ENCODE data around the gene TRIM59.

TRIM59 gene, protein sequence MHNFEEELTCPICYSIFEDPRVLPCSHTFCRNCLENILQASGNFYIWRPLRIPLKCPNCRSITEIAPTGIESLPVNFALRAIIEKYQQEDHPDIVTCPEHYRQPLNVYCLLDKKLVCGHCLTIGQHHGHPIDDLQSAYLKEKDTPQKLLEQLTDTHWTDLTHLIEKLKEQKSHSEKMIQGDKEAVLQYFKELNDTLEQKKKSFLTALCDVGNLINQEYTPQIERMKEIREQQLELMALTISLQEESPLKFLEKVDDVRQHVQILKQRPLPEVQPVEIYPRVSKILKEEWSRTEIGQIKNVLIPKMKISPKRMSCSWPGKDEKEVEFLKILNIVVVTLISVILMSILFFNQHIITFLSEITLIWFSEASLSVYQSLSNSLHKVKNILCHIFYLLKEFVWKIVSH

DNA sequence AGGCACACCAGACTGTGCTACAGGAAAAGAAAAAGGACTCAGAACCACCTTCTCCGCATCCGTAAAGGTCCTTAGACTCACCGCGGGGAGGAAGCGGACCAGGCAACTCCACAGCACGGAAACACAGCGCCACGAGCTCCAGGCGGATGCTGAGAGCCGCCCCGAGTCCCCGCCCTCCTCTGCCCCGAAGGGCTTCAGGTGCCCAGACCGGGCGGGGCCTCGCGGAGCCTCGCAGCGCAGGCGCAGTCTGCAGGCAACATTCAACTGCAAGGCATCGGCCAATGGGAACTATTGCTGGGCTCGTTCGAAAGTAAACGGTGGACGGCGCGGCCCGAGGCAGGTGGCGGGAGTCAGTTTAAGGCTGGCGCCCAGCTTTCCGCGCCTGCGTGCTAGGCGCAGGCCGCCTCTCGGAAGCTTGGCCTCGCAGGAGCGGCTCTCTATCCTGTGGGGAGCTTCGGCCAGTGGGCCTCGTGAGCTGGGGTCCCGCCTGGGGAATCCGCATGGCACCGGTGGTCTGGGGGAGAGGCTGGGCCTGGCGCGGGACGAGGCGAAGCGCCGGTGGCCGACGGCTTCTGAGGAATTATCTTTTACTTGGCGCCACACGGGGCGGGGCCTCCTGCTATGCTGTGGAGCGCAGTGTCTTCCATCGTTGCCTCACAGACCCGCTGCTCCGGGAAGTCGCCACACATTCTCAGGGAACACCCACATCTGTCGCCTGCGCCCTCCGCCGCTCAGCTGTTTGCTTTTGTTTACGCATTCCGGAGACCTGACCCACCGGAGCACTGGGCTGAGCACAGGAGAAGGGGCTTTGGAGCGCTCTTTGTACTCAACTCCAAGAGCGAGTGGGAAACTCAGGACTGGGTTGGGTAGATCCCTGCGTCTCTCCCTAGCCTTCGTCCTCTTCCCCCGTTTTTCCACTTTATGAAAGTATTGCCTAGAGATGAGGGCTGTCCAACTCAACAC, at the start of gene TRIM59:
TRIM59 (minus strand) TSS at position 151 of the 963 bp plus-strand sequence. CDS start 10,603 bp downstream, outside the sequence.
- Histone ChIP-seq H3K4me3 (peak within 1 kb of the TSS; percentile 77), H3K27ac (peak within 1 kb of the TSS in 1 of 2 donors; percentile 79)
- peak; percentile 89 for DNase-seq (ENCODE audit: low spot score)
- TF ChIP-seq, protein P1, sequence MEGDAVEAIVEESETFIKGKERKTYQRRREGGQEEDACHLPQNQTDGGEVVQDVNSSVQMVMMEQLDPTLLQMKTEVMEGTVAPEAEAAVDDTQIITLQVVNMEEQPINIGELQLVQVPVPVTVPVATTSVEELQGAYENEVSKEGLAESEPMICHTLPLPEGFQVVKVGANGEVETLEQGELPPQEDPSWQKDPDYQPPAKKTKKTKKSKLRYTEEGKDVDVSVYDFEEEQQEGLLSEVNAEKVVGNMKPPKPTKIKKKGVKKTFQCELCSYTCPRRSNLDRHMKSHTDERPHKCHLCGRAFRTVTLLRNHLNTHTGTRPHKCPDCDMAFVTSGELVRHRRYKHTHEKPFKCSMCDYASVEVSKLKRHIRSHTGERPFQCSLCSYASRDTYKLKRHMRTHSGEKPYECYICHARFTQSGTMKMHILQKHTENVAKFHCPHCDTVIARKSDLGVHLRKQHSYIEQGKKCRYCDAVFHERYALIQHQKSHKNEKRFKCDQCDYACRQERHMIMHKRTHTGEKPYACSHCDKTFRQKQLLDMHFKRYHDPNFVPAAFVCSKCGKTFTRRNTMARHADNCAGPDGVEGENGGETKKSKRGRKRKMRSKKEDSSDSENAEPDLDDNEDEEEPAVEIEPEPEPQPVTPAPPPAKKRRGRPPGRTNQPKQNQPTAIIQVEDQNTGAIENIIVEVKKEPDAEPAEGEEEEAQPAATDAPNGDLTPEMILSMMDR (IDR thresholded peaks at IDR 0.05): no peak

DNA sequence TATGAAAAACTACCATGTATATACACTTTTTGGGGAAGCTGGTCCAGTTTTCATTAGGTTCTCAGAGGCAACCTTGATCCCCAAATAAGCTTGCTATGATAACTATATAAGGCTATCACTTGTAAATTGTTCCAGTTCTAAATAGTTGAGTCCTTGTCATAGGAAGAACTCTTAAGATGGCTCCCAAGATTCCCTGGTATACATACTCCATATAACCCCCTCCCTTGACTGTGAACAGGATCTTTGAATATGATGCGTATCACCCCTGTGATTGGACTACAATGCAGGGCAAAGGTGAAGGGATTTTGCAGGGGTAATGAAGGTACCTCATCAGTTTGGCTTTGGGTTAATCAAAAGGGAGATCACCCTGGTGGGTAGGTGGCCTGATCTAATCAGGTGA, 48.6 kb upstream of the TRIM59 start:
- Histone ChIP-seq H3K4me3 (no peak overlapping the region), H3K27ac (no peak overlapping the region)
- no peak for DNase-seq (ENCODE audit: low spot score)
- TF ChIP-seq, protein P1 (IDR thresholded peaks at IDR 0.05): no peak

DNA sequence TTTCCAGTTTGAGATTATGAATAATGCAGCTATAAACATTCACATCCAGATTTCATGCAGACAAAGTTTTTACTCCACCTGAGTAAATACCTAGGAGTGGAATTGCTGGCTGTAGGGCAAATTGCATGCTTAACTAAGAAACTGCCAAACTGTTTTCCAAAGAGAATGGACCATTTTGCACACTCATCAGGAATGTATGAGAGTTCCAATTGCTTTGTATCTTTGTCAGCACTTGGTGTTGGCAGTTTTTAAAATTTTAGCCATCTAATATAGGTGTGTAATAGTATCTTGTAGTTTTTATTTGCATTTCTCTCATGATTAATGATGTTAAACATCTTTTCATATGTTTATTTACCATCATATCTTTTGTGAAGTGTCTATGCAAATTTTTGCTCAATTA, 40.6 kb upstream of the TRIM59 start:
- TF ChIP-seq, protein P1 (IDR thresholded peaks at IDR 0.05): no peak
- Histone ChIP-seq H3K4me3 (no peak overlapping the region), H3K27ac (no peak overlapping the region)
- no peak for DNase-seq (ENCODE audit: low spot score)

DNA sequence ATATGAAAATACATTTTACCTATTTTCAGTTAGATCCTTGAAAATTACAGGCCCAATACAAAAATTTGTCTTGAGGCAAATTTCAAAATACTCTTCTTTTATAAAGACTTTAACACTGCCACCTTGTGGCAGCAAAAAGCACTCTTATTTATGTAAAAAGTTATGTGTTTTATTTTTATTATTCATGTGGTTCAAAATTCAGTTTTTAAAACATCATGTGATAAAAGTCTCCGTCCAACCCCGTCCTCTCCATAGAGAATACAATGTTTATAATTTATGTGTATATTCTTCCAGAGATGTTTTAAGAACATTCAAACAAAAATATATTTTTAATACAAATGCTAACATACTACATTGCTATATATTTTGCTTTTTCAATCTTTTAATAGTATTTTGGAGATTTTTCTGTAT, 36.9 kb upstream of the TRIM59 start:
- no peak for DNase-seq (ENCODE audit: low spot score)
- no peak overlapping the region for H3K4me3 ChIP-seq
- TF ChIP-seq, protein P1 (IDR thresholded peaks at IDR 0.05): peak; percentile 44

DNA sequence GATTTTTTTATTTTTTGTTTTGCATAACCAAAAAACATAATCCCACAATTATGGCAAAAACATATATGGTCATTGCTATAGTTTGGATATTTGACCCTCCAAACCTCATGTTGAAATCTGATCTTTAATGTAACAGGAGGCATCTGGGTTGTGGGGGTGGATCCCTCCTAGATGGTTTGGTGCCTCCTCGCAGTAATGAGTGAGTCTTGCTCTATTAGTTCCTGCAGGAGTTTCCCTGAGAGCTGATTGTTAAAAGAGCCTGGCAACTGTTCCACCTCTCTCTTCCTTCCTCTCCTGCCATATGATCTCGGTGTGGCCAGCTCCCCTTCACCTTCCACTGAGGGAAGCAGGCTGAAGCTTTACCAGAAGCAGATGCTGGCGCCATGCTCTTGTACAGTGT, 33.2 kb upstream of the TRIM59 start:
- Histone ChIP-seq H3K4me3 (no peak overlapping the region), H3K27ac (no peak overlapping the region)
- DNase-seq (ENCODE audit: low spot score): no peak
- TF ChIP-seq, protein P1 (IDR thresholded peaks at IDR 0.05): no peak

More for the DNA sequence above, 36.9 kb upstream of the TRIM59 start:
- H3K27ac ChIP-seq: no peak overlapping the region

DNA sequence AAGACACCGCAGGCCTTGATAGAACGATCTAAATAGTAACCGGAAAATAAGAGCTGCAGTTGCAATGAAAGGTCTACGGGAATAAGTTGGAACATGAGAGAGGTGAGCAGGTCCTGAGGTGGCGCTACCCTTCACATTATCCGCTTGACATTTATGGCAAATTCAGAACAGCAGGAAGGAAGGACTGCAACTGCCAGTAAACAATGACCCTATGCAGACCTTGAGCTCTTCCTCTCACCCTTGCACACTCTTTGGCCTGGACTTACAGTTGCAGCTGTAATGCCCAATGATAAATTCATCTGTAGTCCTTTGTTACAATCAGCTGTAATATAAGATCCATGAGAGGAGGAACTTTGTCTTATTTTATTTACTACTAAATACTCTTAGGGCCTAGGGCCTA, 32.3 kb upstream of the TRIM59 start:
- no peak for DNase-seq (ENCODE audit: low spot score)
- no peak overlapping the region for H3K4me3 ChIP-seq
- H3K27ac ChIP-seq: no peak overlapping the region
- TF ChIP-seq, protein P1 (IDR thresholded peaks at IDR 0.05): no peak
